Activated T-cell treated with anti-CD3 and anti-CD28 coated beads, Interleukin-2, amount 50 U/mL, for 72 hours (primary cell): ENCODE data around the gene C1orf116. TPM values are rescaled to one million over a fixed set of nuclear protein-coding genes. Genes with fewer than 3 reads are reported as not detected.

Experiments used
- ATAC-seq, 2 donors: fragments of 150-1000 bp; cut with Tn5 transposase; replicated peaks in 1 of 2; 2 replicates each; pipeline ENCODE4 v1.10.0; 2021; ENCODE audit warnings: moderate library complexity in 2 of 2, mild to moderate bottlenecking in 1 of 2
- DNase-seq, 2 donors: peaks; one replicate each; pipeline ENCODE4 v3.0.0; 2021 to 2022; ENCODE audit warnings: mixed read lengths in 1 of 2
- H3K27ac Mint-ChIP-seq: one replicate; pipeline ENCODE4 v1.8.0; 2022; ENCODE audit warnings: mild to moderate bottlenecking, moderate library complexity, mixed read lengths
- H3K27me3 Mint-ChIP-seq: one replicate; pipeline ENCODE4 v1.8.0; 2022; ENCODE audit warnings: low read depth, mixed read lengths
- H3K36me3 Mint-ChIP-seq, 2 donors: one replicate each; pipeline ENCODE4 v1.8.0; 2022; ENCODE audit warnings: mixed read lengths in 2 of 2, mild to moderate bottlenecking in 1 of 2; ENCODE audit not compliant: insufficient read depth in 2 of 2
- H3K4me1 Mint-ChIP-seq: one replicate; pipeline ENCODE4 v1.8.0; 2022; ENCODE audit warnings: low read depth, mixed read lengths
- H3K4me3 Mint-ChIP-seq, 2 donors: one replicate each; pipeline ENCODE4 v1.8.0; 2022; ENCODE audit warnings: mild to moderate bottlenecking in 2 of 2, mixed read lengths in 2 of 2, moderate library complexity in 2 of 2
- H3K9me3 Mint-ChIP-seq, 2 donors: one replicate each; pipeline ENCODE4 v1.8.0; 2022; ENCODE audit warnings: mixed read lengths in 2 of 2
- total RNA-seq, 2 donors: library from RNA; stranded (reverse); gene quantifications; one replicate each; pipeline ENCODE4 v1.2.3, GENCODE V29; 2022

Gene C1orf116
- total RNA-seq, 2 donors from 2014 or later, result 0.12 to 0.21 TPM

DNA sequence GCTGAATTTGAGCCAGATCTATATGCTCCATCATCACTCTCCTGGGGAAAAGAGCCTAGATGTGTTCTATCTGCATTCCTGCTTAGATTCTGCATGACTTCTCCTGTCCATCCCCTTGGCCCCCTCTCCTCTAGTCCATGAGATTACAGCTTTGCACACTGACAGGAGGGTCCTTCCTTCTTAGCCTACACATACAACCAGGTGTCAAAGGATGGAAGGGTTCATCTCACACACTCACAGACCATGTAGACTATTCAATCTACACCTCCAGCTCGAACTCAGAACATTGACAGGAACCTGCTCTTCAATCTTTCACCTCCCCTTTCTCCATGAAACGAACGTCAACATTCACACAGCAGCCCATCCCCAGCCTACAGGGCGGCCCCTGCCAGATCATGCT lies 13.8 kb downstream of the C1orf116 start:
- Mint-ChIP-seq H3K4me1 (peaks cover 9% of the 10 kb centered on the region), H3K27me3 (peaks cover 21% of the 10 kb centered on the region), H3K36me3 (no peaks in the 10 kb centered on the region), H3K9me3 (no peaks in the 10 kb centered on the region), H3K4me3 (no peak overlapping the region), H3K27ac (no peak overlapping the region)
- no peak for ATAC-seq
- DNase-seq, result no peak

- ATAC-seq (no peak), DNase-seq (no peak)
- peaks cover 9% of the 10 kb centered on the region for H3K4me1 Mint-ChIP-seq
- no peaks in the 10 kb centered on the region for H3K9me3 Mint-ChIP-seq
- no peak overlapping the region for H3K27ac Mint-ChIP-seq
- H3K36me3 Mint-ChIP-seq, result no peaks in the 10 kb centered on the region
- H3K27me3 Mint-ChIP-seq, result peaks cover 29% of the 10 kb centered on the region
- no peak overlapping the region for H3K4me3 Mint-ChIP-seq
Observed at GRCh38 chr1:207017615-207018559, 14.7 kb downstream of the C1orf116 start.

GRCh38 chr1:207015791-207016190 lies 16.8 kb downstream of the C1orf116 start:
- ATAC-seq, result peak; percentile 38 to 62
- H3K27me3 Mint-ChIP-seq, result peaks cover 49% of the 10 kb centered on the region
- H3K36me3 Mint-ChIP-seq, result no peaks in the 10 kb centered on the region
- H3K4me1 Mint-ChIP-seq, result peaks cover 5% of the 10 kb centered on the region
- H3K9me3 Mint-ChIP-seq, result no peaks in the 10 kb centered on the region
- no peak overlapping the region for H3K27ac Mint-ChIP-seq
- no peak for DNase-seq
- no peak overlapping the region for H3K4me3 Mint-ChIP-seq

GRCh38 chr1:207014728-207015127 lies 17.8 kb downstream of the C1orf116 start:
- peak overlapping the region; percentile 18 for H3K27ac Mint-ChIP-seq
- H3K27me3 Mint-ChIP-seq, result peaks cover 49% of the 10 kb centered on the region
- no peaks in the 10 kb centered on the region for H3K9me3 Mint-ChIP-seq
- no peak overlapping the region for H3K4me3 Mint-ChIP-seq
- H3K36me3 Mint-ChIP-seq, result no peaks in the 10 kb centered on the region
- H3K4me1 Mint-ChIP-seq, result peaks cover 5% of the 10 kb centered on the region
- no peak for DNase-seq
- peak in 1 of 2 donors; percentile 41 for ATAC-seq

- Mint-ChIP-seq H3K36me3 (no peaks in the 10 kb centered on the region), H3K27ac (no peak overlapping the region), H3K9me3 (no peaks in the 10 kb centered on the region), H3K4me3 (no peak overlapping the region), H3K4me1 (peaks cover 5% of the 10 kb centered on the region), H3K27me3 (peaks cover 49% of the 10 kb centered on the region)
- no peak for DNase-seq
- ATAC-seq, result no peak
Observed at GRCh38 chr1:207013321-207014085, 19.1 kb downstream of the C1orf116 start.

GRCh38 chr1:207010726-207011125 lies 21.8 kb downstream of the C1orf116 start:
- DNase-seq (no peak), ATAC-seq (no peak)
- Mint-ChIP-seq H3K27me3 (peaks cover 58% of the 10 kb centered on the region), H3K27ac (no peak overlapping the region), H3K4me3 (no peak overlapping the region), H3K9me3 (no peaks in the 10 kb centered on the region), H3K36me3 (no peaks in the 10 kb centered on the region), H3K4me1 (peaks cover under 1% of the 10 kb centered on the region)

- H3K4me3 Mint-ChIP-seq, result no peak overlapping the region
- H3K4me1 Mint-ChIP-seq, result peaks cover under 1% of the 10 kb centered on the region
- no peaks in the 10 kb centered on the region for H3K9me3 Mint-ChIP-seq
- no peaks in the 10 kb centered on the region for H3K36me3 Mint-ChIP-seq
- H3K27me3 Mint-ChIP-seq, result peaks cover 60% of the 10 kb centered on the region
- no peak for ATAC-seq
- no peak for DNase-seq
- no peak overlapping the region for H3K27ac Mint-ChIP-seq
Observed at GRCh38 chr1:207009945-207010344, 22.6 kb downstream of the C1orf116 start.

DNA sequence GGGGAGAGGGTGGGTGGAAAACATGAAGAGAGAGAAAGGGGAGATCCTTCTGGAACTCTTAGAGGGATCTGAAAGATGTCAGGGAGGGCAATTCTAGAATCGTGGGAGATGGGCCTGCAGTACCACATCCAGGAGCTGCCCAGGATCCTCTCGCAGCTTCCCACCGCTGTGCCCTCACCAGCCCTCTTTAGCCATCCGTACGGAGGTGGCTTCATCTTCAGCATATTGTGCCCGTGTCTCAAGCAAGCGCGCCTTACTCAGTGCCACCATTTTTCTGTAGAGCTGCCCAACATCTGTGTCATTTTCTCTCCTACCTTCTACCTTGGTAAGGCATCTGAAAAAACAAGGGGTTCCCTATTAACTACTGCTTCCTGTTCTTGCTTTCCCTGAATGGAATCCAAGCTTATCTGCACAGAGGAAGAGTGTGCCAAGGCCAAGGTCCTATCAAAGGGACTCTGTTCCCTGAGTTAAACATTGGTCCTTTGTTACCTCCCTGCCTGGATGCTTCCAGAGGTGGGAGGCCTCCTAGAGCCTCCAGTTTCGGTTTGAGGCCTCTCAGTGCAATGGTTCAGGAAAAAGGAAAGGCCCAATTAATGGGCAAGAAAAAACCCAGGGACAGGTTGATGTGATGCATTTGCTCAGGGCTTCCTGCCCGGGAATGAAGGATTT lies 23.2 kb downstream of the C1orf116 start:
- Mint-ChIP-seq H3K4me3 (no peak overlapping the region), H3K9me3 (no peaks in the 10 kb centered on the region), H3K27me3 (peaks cover 56% of the 10 kb centered on the region), H3K36me3 (no peaks in the 10 kb centered on the region), H3K27ac (no peak overlapping the region), H3K4me1 (peaks cover 4% of the 10 kb centered on the region)
- no peak for DNase-seq
- no peak for ATAC-seq

- Mint-ChIP-seq H3K9me3 (no peaks in the 10 kb centered on the region), H3K36me3 (no peaks in the 10 kb centered on the region), H3K27ac (no peak overlapping the region), H3K4me3 (no peak overlapping the region), H3K27me3 (peaks cover 39% of the 10 kb centered on the region), H3K4me1 (peaks cover 4% of the 10 kb centered on the region)
- ATAC-seq (no peak), DNase-seq (no peak)
Observed at GRCh38 chr1:207007352-207008033, 25.1 kb downstream of the C1orf116 start.

- Mint-ChIP-seq H3K4me1 (peaks cover 4% of the 10 kb centered on the region), H3K4me3 (no peak overlapping the region), H3K27me3 (peaks cover 33% of the 10 kb centered on the region), H3K36me3 (no peaks in the 10 kb centered on the region), H3K27ac (no peak overlapping the region), H3K9me3 (no peaks in the 10 kb centered on the region)
- DNase-seq, result no peak
- ATAC-seq, result no peak
Observed at GRCh38 chr1:207006914-207007313, 25.6 kb downstream of the C1orf116 start.

DNA sequence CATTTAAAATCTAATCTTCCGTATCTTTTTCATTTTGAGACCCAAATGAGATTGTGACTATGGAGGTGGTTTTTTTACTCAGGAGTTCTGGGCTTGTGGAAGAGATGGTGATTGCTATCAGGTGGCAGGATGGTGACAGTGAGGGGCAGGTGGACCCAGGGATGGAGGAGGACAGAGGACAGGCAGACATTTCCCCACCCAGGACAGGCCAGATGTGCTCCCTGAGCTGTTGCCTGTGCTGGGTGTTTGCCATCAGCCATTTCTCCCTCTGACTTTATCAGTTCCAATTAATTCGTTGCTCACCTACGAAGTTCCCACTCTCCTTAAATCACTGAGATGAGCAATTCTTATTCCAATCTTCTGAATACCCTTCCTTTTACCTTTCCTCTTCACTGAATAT lies 26.5 kb downstream of the C1orf116 start:
- no peak overlapping the region for H3K27ac Mint-ChIP-seq
- no peaks in the 10 kb centered on the region for H3K36me3 Mint-ChIP-seq
- no peak overlapping the region for H3K4me3 Mint-ChIP-seq
- peaks cover 25% of the 10 kb centered on the region for H3K27me3 Mint-ChIP-seq
- H3K9me3 Mint-ChIP-seq, result no peaks in the 10 kb centered on the region
- DNase-seq, result no peak
- no peak for ATAC-seq
- peaks cover 4% of the 10 kb centered on the region for H3K4me1 Mint-ChIP-seq

GRCh38 chr1:207004931-207005830 lies 27.4 kb downstream of the C1orf116 start:
- H3K27me3 Mint-ChIP-seq, result peaks cover 22% of the 10 kb centered on the region
- no peak overlapping the region for H3K4me3 Mint-ChIP-seq
- ATAC-seq, result peak in 1 of 2 donors; percentile 57
- peak; percentile 35 to 47 for DNase-seq
- H3K36me3 Mint-ChIP-seq, result no peaks in the 10 kb centered on the region
- H3K4me1 Mint-ChIP-seq, result peaks cover 4% of the 10 kb centered on the region
- H3K9me3 Mint-ChIP-seq, result no peaks in the 10 kb centered on the region
- H3K27ac Mint-ChIP-seq, result no peak overlapping the region
